ENCODE data around the gene MROH9. TPM values are rescaled to one million over a fixed set of nuclear protein-coding genes. Genes with fewer than 3 reads are reported as not detected.

Gene MROH9
- total RNA-seq, 1 donor from 2014 or later = not detected

DNA sequence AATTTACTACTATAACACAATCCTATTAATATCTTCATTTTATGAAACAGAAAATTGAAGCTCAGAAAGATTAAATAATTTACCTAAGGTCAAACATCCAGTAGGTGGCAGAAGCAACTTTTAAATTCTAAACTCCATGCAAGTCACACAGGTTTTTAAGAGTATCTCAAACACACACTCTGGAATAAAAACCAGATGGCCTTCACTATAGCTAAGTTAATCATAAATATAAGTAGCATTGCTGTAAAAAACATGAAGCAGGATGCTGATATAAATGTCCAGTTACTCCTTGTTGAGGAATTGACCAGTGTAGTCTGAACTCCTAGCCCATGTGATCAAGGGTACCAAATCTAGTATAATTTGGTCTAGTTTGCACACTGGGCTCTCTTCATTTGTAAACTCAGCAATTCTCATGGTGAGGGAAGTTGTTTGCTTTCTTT, 146.0 kb downstream of the MROH9 start:
- Mint-ChIP-seq H3K27ac (no peak overlapping the region), H3K4me1 (no peaks in the 10 kb centered on the region), H3K36me3 (ENCODE audit: low read depth) (no peaks in the 10 kb centered on the region), H3K4me3 (no peak overlapping the region), H3K9me3 (no peaks in the 10 kb centered on the region), H3K27me3 (no peaks in the 10 kb centered on the region)
- DNase-seq = no peak
- intact Hi-C loops (cut with micrococcal nuclease) = no loop called here

DNA sequence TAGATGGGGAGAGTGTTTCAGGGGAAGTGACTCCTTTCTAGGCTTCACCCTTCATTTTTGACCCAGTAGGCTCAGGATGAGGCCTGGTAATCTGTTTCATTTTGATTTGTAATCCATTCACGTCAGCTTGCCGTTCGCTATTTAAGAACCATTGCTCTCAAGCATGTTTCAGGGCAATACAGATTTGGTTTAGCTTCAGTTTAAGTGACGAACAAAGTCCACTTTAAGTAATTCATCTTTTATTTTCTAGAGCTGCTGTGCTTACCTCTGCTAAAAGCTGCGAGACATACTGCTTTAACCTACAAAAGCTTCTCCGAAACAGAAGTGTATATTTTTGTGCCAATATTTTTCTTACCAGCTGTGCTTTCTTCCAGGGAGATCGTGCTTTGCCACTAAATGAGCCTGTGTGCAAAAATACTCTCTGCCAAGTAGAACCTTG, 146.4 kb downstream of the MROH9 start:
- intact Hi-C loops (cut with micrococcal nuclease) = no loop called here
- H3K36me3 Mint-ChIP-seq (ENCODE audit: low read depth) = no peaks in the 10 kb centered on the region
- no peak overlapping the region for H3K4me3 Mint-ChIP-seq
- no peaks in the 10 kb centered on the region for H3K4me1 Mint-ChIP-seq
- H3K27me3 Mint-ChIP-seq = no peaks in the 10 kb centered on the region
- DNase-seq = no peak
- H3K9me3 Mint-ChIP-seq = no peaks in the 10 kb centered on the region
- H3K27ac Mint-ChIP-seq = no peak overlapping the region

DNA sequence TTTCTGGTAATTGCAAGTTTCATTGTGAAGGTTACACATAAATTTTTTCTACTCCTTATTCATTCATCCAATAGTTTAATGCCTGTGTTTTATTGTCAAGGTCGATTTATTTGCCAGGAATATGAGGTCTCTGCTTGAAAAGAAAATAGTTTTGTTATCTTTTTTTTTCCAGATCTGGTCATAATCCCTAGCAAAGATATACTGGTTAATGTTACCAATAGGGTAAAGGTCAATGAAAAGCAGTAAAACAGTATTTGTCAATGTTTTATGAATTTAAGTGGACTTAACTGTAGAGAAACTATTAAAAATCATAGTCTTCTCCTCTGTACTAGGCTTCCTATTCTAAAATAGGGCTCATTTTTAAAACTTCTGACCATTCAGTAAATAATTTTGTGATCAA, 147.3 kb downstream of the MROH9 start:
- Mint-ChIP-seq H3K4me3 (no peak overlapping the region), H3K27me3 (no peaks in the 10 kb centered on the region), H3K9me3 (no peaks in the 10 kb centered on the region), H3K4me1 (no peaks in the 10 kb centered on the region), H3K36me3 (ENCODE audit: low read depth) (no peaks in the 10 kb centered on the region), H3K27ac (no peak overlapping the region)
- intact Hi-C loops (cut with micrococcal nuclease) = no loop called here
- DNase-seq = no peak

DNA sequence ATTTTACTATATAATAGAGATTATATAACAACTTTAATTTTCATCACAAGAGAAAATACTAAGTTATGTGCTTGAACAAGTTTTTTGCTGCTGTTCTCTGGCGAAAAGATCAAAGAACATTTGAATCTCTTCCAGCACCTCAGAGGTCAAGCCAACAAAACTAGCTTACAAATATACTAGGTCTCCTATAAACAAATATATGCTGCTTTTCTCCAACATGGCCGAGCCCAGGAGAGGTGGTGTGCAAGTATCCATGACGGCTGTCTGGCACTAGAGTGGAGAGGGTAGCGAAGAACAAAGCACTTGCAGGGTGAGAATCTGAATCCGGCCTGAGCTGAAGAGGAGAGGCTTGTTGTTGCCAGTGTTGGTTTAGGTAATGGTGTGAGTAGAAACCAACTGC, 147.9 kb downstream of the MROH9 start:
- intact Hi-C loops (cut with micrococcal nuclease) = no loop called here

DNA sequence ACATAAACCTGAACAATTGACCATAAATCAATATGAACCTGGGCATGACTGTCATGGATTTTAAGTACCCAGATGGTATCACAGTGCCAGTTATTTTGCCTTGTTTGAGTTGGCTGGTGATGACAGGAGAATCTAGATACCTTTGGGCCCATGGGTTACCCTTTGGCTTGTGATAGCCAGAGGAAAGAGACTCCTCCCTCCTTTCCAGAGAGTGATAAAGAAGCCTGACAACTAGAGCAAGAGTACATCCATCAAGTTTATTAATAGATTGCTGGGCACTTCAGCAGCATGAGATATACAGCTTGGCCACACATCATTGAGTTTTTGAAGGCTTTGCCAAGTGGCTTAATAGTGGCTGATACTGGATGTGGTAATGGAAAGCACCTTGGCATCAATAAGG, 148.8 kb downstream of the MROH9 start:
- no peaks in the 10 kb centered on the region for H3K27me3 Mint-ChIP-seq
- intact Hi-C loops (cut with micrococcal nuclease) = no loop called here
- H3K4me3 Mint-ChIP-seq = no peak overlapping the region
- H3K4me1 Mint-ChIP-seq = no peaks in the 10 kb centered on the region
- no peaks in the 10 kb centered on the region for H3K9me3 Mint-ChIP-seq
- no peaks in the 10 kb centered on the region for H3K36me3 Mint-ChIP-seq (ENCODE audit: low read depth)
- no peak for DNase-seq
- no peak overlapping the region for H3K27ac Mint-ChIP-seq

More for the DNA sequence above, 147.9 kb downstream of the MROH9 start:
- H3K9me3 Mint-ChIP-seq = no peaks in the 10 kb centered on the region
- H3K36me3 Mint-ChIP-seq (ENCODE audit: low read depth) = no peaks in the 10 kb centered on the region
- H3K27me3 Mint-ChIP-seq = no peaks in the 10 kb centered on the region
- H3K4me3 Mint-ChIP-seq = no peak overlapping the region
- H3K27ac Mint-ChIP-seq = no peak overlapping the region
- DNase-seq = no peak
- no peaks in the 10 kb centered on the region for H3K4me1 Mint-ChIP-seq

DNA sequence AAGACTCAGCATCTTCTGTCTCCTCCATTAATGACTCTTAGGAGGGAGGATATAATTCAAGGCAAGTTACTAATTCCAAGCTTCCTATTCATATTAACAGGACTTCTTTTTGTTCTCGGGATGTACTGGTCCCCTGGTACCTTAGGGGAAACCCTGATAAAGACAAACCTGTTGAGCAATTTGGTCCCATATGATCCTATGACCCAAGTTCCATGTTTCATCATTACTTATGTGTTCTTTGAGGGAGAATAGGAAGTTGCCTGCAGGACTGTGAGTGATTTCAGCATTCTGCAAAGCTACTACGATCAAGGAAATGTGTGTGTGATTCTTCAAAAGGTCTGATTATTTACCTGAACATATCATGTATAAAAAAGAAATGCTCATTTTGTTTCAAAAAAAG, 149.5 kb downstream of the MROH9 start:
- H3K4me1 Mint-ChIP-seq = no peaks in the 10 kb centered on the region
- H3K36me3 Mint-ChIP-seq (ENCODE audit: low read depth) = no peaks in the 10 kb centered on the region
- H3K4me3 Mint-ChIP-seq = no peak overlapping the region
- H3K27ac Mint-ChIP-seq = no peak overlapping the region
- no peak for DNase-seq
- H3K9me3 Mint-ChIP-seq = no peaks in the 10 kb centered on the region
- no peaks in the 10 kb centered on the region for H3K27me3 Mint-ChIP-seq
- intact Hi-C loops (cut with micrococcal nuclease) = no loop called here

DNA sequence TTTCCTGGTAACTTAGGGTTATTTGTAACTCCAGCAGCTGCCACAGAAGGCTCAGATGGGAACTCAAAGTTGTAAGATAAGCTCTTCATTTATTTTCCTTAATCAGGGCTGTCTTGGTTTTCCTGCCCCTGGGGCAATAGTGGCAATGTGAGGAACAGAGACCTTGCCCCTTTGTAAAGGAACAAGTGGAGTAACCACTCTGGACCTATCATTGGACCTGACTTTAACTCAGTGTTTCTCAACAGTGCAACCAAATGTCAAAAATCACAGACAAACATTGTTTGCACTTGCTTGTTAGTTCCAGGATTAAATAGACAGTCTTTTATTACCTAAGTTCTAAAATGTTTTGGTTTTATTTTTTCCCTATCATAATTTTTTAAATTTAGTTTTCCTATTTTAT, 152.6 kb downstream of the MROH9 start:
- H3K9me3 Mint-ChIP-seq = no peaks in the 10 kb centered on the region
- no peak for DNase-seq
- intact Hi-C loops (cut with micrococcal nuclease) = no loop called here

DNA sequence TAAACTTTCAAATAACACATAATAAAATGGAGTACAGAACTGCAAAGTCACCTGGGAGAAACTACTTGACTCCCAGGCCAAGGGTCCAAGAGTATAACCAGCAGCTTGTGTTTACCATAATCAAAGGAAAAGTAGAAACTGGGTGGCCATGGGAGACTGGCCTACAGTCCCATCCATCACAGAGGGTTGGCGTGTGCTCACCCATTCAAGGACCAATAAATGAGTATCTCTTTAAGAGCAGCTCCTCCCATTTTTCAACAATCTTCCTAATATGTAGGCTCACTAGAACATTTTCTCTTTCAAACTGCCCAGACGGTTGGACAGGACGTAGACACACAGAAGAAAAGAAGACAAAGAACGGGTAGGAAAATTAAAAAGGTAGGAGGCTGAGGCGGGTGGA, 155.3 kb downstream of the MROH9 start, which contains the start of gene FMO3:
Gene FMO3, plus strand, starts transcription at position 302 of the 400 bp plus-strand sequence. CDS start 1,754 bp downstream, outside the sequence.
- no peak within 1 kb of the TSS for H3K27ac Mint-ChIP-seq
- no peak within 1 kb of the TSS for H3K4me3 Mint-ChIP-seq
- H3K4me1 Mint-ChIP-seq = no peaks in the 10 kb centered on the region
- intact Hi-C loops (cut with micrococcal nuclease) = no loop called here
- DNase-seq = no peak
- no peaks in the 10 kb centered on the region for H3K36me3 Mint-ChIP-seq (ENCODE audit: low read depth)
- no peaks in the 10 kb centered on the region for H3K9me3 Mint-ChIP-seq
- no peaks in the 10 kb centered on the region for H3K27me3 Mint-ChIP-seq

More for the DNA sequence above, 152.6 kb downstream of the MROH9 start:
- Mint-ChIP-seq H3K27me3 (no peaks in the 10 kb centered on the region), H3K4me3 (no peak overlapping the region), H3K27ac (no peak overlapping the region), H3K4me1 (no peaks in the 10 kb centered on the region), H3K36me3 (ENCODE audit: low read depth) (no peaks in the 10 kb centered on the region)

DNA sequence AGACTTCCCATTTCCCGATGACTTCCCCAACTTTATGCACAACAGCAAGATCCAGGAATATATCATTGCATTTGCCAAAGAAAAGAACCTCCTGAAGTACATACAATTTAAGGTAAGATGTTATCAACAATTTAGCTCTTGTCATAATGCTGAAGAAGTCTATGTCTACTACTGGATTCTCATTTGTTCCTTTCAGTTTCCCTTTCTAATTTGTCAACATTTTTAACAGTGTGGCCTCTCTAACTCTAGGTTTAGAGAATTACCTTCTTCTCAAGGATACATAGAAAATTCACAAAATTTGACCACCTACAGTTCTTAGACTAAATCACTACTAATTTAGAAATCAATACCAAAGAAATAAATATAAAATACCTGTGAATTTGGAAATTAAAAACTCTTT, 168.5 kb downstream of the MROH9 start:
- Mint-ChIP-seq H3K9me3 (no peaks in the 10 kb centered on the region), H3K36me3 (ENCODE audit: low read depth) (no peaks in the 10 kb centered on the region), H3K27me3 (no peaks in the 10 kb centered on the region), H3K4me3 (no peak overlapping the region), H3K4me1 (no peaks in the 10 kb centered on the region), H3K27ac (no peak overlapping the region)
- intact Hi-C loops (cut with micrococcal nuclease) = no loop called here
- no peak for DNase-seq

DNA sequence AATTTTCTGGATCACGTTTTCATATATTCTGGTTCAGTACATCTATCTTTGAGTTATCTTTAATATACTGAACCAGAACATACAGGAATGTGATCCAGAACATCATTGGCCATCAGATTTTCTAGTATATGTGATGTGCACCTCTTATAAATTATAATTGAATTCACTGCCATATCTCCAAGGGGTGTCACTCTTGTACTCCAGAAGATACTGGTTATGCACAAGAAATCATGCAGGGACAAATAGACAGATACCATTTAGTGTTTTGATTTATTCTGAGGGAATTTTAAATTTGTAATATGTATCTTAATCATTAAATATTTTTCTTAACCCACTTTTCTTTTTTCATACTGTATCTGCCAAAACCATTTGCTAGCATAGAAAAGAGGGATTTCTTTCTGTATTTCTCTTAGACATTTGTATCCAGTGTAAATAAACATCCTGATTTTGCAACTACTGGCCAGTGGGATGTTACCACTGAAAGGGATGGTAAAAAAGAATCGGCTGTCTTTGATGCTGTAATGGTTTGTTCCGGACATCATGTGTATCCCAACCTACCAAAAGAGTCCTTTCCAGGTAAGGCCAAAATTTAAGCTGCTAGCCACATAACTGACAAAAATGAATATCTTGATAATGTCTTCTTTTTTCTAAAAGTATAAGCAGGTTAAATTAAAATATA, 172.1 kb downstream of the MROH9 start:
- Mint-ChIP-seq H3K27me3 (no peaks in the 10 kb centered on the region), H3K4me3 (no peak overlapping the region), H3K27ac (no peak overlapping the region), H3K4me1 (no peaks in the 10 kb centered on the region), H3K9me3 (no peaks in the 10 kb centered on the region), H3K36me3 (ENCODE audit: low read depth) (no peaks in the 10 kb centered on the region)
- intact Hi-C loops (cut with micrococcal nuclease) = no loop called here
- no peak for DNase-seq

DNA sequence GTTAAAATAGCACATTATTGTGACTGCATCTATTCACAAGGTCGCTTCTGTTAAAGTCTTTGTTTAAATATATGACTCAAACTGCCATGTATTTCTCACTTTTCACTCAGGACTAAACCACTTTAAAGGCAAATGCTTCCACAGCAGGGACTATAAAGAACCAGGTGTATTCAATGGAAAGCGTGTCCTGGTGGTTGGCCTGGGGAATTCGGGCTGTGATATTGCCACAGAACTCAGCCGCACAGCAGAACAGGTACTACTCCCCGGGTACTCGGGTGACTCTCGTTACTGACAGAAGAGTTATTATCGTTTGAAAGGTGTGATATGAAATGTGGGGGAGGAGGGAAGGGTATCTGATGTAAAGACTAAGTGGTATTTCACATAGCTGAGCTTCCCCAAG, 172.6 kb downstream of the MROH9 start:
- Mint-ChIP-seq H3K4me1 (no peaks in the 10 kb centered on the region), H3K9me3 (no peaks in the 10 kb centered on the region), H3K4me3 (no peak overlapping the region), H3K36me3 (ENCODE audit: low read depth) (no peaks in the 10 kb centered on the region), H3K27ac (no peak overlapping the region), H3K27me3 (no peaks in the 10 kb centered on the region)
- no peak for DNase-seq
- intact Hi-C loops (cut with micrococcal nuclease) = no loop called here

DNA sequence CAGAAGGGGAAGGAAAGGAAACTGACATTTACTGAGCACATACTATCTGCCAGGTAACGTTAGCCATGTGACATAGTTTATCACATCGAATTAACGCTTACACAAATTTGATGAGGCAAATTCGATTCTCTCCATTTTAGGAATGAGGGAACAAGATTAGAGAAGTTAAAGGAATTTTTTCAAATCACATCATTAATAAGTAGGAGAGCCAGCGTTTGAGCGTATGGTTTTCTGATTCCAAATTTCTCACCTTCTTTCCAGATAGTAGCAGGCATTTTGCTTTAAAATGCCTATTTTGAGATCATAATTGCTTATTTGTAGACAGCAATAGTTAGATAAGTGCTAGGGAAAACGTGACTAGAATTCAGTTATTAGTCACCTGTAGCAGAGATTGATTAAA, 174.6 kb downstream of the MROH9 start:
- Mint-ChIP-seq H3K36me3 (ENCODE audit: low read depth) (no peaks in the 10 kb centered on the region), H3K4me1 (no peaks in the 10 kb centered on the region), H3K9me3 (no peaks in the 10 kb centered on the region), H3K4me3 (no peak overlapping the region), H3K27me3 (no peaks in the 10 kb centered on the region), H3K27ac (no peak overlapping the region)
- no peak for DNase-seq
- intact Hi-C loops (cut with micrococcal nuclease) = no loop called here

DNA sequence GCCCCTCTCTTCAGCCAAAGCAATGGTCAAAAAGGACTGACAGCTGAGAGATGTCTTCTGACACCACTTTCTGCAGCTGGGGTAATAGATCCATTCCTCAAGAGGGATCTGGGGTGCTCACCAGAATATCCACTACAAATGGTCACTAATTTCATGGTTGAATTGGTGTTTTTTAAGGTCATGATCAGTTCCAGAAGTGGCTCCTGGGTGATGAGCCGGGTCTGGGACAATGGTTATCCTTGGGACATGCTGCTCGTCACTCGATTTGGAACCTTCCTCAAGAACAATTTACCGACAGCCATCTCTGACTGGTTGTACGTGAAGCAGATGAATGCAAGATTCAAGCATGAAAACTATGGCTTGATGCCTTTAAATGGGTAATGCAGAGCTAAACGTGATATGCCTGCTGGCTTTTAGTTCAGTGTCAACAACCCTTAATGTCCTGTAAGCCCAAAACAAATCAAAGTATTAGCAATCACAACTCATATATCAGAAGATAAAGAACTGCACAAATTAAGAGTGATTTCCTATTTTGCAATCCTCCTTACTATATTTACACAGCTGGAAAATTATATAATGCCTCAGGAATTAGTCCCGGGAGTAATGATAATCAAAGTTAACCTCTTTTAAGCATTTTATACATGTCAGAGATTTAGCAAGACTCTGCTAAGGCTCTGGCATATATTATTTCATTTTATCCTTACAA, 175.4 kb downstream of the MROH9 start:
- H3K9me3 Mint-ChIP-seq = no peaks in the 10 kb centered on the region
- H3K36me3 Mint-ChIP-seq (ENCODE audit: low read depth) = no peaks in the 10 kb centered on the region

DNA sequence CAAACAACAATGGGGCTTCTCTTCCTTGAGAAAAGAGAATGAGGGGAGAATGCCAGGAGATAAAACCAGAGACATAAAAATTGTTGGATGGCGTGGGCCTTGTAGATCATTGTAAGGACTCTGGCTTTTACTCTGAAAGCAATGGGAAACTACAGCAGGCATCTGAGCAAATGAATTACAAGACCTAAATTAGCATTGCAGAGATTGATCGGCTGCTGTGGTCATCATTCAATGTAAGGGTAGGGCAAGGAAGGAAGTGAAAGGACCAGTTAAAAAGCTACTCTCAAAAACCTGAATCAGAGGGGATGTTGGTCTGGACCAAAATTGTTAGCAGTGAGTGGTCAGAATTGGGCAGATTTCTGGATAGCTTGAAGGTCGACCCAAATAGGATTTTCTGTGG, 176.8 kb downstream of the MROH9 start:
- H3K9me3 Mint-ChIP-seq = no peaks in the 10 kb centered on the region

More for the DNA sequence above, 175.4 kb downstream of the MROH9 start:
- H3K4me3 Mint-ChIP-seq = no peak overlapping the region
- H3K27ac Mint-ChIP-seq = no peak overlapping the region
- DNase-seq = no peak
- H3K27me3 Mint-ChIP-seq = no peaks in the 10 kb centered on the region
- intact Hi-C loops (cut with micrococcal nuclease) = no loop called here
- no peaks in the 10 kb centered on the region for H3K4me1 Mint-ChIP-seq

More for the DNA sequence above, 176.8 kb downstream of the MROH9 start:
- Mint-ChIP-seq H3K27me3 (no peaks in the 10 kb centered on the region), H3K4me1 (no peaks in the 10 kb centered on the region), H3K27ac (no peak overlapping the region), H3K4me3 (no peak overlapping the region), H3K36me3 (ENCODE audit: low read depth) (no peaks in the 10 kb centered on the region)
- DNase-seq = no peak
- intact Hi-C loops (cut with micrococcal nuclease) = no loop called here
